Glutamatergic neuron (in vitro differentiated cells): Measurements from ENCODE around the gene ERICH4. TPM values are rescaled to one million over a fixed set of nuclear protein-coding genes. Genes with fewer than 3 reads are reported as not detected.
A peak's percentile ranks its signal among the peaks of the same experiment; 100 is the strongest.

ENCODE experiments used
- DNase-seq: peaks from one replicate; pipeline ENCODE4 v3.0.0; 2022
- H3K27ac Mint-ChIP-seq: one replicate; pipeline ENCODE4 v1.8.0; 2020; ENCODE audit warnings: mild to moderate bottlenecking, mixed read lengths, inconsistent platforms; ENCODE audit not compliant: unreplicated experiment
- H3K27me3 Mint-ChIP-seq: one replicate; pipeline ENCODE4 v1.8.0; 2020; ENCODE audit warnings: mild to moderate bottlenecking, moderate library complexity, mixed read lengths, inconsistent platforms; ENCODE audit not compliant: unreplicated experiment
- H3K36me3 Mint-ChIP-seq: one replicate; pipeline ENCODE4 v1.8.0; 2020; ENCODE audit warnings: mild to moderate bottlenecking, mixed read lengths, inconsistent platforms; ENCODE audit not compliant: unreplicated experiment
- H3K4me1 Mint-ChIP-seq: one replicate; pipeline ENCODE4 v1.8.0; 2020; ENCODE audit warnings: mild to moderate bottlenecking, low read depth, mixed read lengths, inconsistent platforms; ENCODE audit not compliant: unreplicated experiment
- H3K4me3 Mint-ChIP-seq: one replicate; pipeline ENCODE4 v1.8.0; 2020; ENCODE audit warnings: mild to moderate bottlenecking, mixed read lengths, inconsistent platforms; ENCODE audit not compliant: unreplicated experiment
- H3K9me3 Mint-ChIP-seq: one replicate; pipeline ENCODE4 v1.8.0; 2020; ENCODE audit warnings: mild to moderate bottlenecking, moderate library complexity, mixed read lengths, inconsistent platforms; ENCODE audit not compliant: unreplicated experiment
- total RNA-seq: library from RNA; stranded (reverse); fragmentation: NEBNext Ultra II Directional; extraction: Animal tissue kit (Norgen Biotek cat#: 25700); gene quantifications from one replicate; pipeline ENCODE4 v1.2.1, GENCODE V29; 2021; ENCODE audit not compliant: unreplicated experiment
- TF ChIP-seq, protein P1 (sequence below): fragments of 200-600 bp; sonication (generic); IDR thresholded peaks from one replicate; pipeline ENCODE4 v1.5.0; 2021; ENCODE audit not compliant: partially characterized antibody, unreplicated experiment

Gene ERICH4
- total RNA-seq, 1 donor from 2014 or later: not detected

DNA sequence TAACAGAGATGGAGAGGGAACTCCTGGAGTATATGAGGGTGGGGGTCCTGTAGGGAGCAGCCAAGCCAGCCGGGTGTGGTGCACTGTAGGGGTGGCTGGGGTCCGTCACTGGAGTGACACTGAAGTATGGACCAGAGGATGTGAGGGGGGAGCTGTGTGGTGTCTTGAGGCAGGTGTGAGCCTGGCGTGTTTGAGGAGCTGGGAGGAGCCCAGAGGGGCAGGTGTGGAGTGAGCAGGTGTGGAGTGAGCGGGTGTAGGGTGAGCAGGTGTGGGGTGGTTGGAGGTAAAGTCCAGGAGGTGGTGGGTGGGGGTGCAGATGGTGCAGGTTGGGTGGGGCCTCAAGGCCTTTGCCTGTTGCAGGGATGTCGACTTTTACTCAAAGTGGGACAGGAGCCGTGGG is 21.6 kb upstream of the ERICH4 start:
- no peak overlapping the region for H3K27ac Mint-ChIP-seq
- H3K4me3 Mint-ChIP-seq: no peak overlapping the region
- H3K9me3 Mint-ChIP-seq: peaks cover 2% of the 10 kb centered on the region
- TF ChIP-seq, protein P1, sequence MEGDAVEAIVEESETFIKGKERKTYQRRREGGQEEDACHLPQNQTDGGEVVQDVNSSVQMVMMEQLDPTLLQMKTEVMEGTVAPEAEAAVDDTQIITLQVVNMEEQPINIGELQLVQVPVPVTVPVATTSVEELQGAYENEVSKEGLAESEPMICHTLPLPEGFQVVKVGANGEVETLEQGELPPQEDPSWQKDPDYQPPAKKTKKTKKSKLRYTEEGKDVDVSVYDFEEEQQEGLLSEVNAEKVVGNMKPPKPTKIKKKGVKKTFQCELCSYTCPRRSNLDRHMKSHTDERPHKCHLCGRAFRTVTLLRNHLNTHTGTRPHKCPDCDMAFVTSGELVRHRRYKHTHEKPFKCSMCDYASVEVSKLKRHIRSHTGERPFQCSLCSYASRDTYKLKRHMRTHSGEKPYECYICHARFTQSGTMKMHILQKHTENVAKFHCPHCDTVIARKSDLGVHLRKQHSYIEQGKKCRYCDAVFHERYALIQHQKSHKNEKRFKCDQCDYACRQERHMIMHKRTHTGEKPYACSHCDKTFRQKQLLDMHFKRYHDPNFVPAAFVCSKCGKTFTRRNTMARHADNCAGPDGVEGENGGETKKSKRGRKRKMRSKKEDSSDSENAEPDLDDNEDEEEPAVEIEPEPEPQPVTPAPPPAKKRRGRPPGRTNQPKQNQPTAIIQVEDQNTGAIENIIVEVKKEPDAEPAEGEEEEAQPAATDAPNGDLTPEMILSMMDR: no peak
- no peak for DNase-seq
- H3K27me3 Mint-ChIP-seq: peaks cover 17% of the 10 kb centered on the region
- H3K4me1 Mint-ChIP-seq: peaks cover 2% of the 10 kb centered on the region
- H3K36me3 Mint-ChIP-seq: no peaks in the 10 kb centered on the region

DNA sequence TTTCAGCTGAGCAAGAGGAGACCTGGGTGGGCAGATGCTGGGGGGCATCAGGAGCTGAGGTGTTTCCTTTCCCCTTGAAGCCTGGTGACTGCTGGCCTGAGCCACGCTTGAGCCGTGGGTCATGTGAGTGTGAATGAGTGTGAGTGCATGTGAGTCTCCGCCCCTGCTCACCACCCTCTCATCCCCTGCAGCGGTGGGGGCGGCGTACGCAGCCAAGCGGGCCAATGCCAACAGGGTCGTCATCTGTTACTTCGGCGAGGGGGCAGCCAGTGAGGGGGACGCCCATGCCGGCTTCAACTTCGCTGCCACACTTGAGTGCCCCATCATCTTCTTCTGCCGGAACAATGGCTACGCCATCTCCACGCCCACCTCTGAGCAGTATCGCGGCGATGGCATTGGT is 21.0 kb upstream of the ERICH4 start:
- peaks cover 5% of the 10 kb centered on the region for H3K9me3 Mint-ChIP-seq
- no peaks in the 10 kb centered on the region for H3K36me3 Mint-ChIP-seq
- H3K4me3 Mint-ChIP-seq: peak overlapping the region; percentile 9
- TF ChIP-seq, protein P1: no peak
- peaks cover 4% of the 10 kb centered on the region for H3K4me1 Mint-ChIP-seq
- DNase-seq: no peak
- H3K27ac Mint-ChIP-seq: no peak overlapping the region
- peaks cover 19% of the 10 kb centered on the region for H3K27me3 Mint-ChIP-seq

DNA sequence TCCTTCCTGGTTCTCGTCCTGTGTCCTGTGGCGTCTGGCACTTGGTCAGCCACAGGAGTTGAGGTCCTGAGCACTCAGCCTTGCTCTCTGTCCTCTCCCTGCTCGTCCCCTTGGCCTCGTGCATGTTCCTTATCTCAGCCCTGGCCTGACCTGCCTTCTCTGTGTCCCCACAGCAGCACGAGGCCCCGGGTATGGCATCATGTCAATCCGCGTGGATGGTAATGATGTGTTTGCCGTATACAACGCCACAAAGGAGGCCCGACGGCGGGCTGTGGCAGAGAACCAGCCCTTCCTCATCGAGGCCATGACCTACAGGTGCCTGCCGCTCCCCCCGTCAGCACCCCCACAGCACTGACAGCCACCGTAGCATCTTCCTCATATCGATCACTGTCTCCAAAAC is 20.5 kb upstream of the ERICH4 start:
- Mint-ChIP-seq H3K36me3 (no peaks in the 10 kb centered on the region), H3K27ac (no peak overlapping the region), H3K27me3 (peaks cover 20% of the 10 kb centered on the region), H3K4me1 (peaks cover 5% of the 10 kb centered on the region), H3K9me3 (peaks cover 5% of the 10 kb centered on the region), H3K4me3 (no peak overlapping the region)
- DNase-seq: no peak
- TF ChIP-seq, protein P1: no peak

DNA sequence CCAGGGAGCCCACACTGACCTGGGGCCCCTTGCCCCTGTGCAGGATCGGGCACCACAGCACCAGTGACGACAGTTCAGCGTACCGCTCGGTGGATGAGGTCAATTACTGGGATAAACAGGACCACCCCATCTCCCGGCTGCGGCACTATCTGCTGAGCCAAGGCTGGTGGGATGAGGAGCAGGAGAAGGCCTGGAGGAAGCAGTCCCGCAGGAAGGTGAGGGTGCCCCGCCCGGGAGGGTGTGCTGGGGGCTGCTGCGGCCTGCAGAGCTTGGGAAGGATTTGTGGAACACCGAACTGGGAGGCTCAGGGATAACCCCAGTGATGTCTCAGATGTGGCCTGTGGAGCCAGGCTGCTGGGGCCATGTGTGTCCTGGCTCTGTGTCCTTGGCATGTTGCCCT is 20.0 kb upstream of the ERICH4 start:
- peaks cover 7% of the 10 kb centered on the region for H3K4me1 Mint-ChIP-seq
- H3K27ac Mint-ChIP-seq: no peak overlapping the region
- DNase-seq: no peak

DNA sequence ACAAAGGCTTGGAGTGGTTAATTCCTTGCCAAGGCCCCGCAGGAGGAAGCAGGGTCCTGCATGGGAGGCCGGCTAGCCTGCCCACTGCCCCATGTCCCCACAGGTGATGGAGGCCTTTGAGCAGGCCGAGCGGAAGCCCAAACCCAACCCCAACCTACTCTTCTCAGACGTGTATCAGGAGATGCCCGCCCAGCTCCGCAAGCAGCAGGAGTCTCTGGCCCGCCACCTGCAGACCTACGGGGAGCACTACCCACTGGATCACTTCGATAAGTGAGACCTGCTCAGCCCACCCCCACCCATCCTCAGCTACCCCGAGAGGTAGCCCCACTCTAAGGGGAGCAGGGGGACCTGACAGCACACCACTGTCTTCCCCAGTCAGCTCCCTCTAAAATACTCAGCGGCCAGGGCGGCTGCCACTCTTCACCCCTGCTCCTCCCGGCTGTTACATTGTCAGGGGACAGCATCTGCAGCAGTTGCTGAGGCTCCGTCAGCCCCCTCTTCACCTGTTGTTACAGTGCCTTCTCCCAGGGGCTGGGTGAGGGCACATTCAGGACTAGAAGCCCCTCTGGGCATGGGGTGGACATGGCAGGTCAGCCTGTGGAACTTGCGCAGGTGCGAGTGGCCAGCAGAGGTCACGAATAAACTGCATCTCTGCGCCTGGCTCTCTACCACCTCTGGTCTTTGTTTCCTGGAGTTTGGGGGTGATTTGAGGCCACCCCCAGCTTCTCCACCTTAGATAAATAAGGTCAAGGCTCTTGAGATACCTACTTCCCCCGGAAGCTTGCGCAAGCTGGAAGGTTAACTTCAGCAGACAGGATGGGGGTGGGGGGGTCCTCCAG is 18.4 kb upstream of the ERICH4 start:
- Mint-ChIP-seq H3K36me3 (no peaks in the 10 kb centered on the region), H3K27me3 (peaks cover 23% of the 10 kb centered on the region), H3K27ac (no peak overlapping the region), H3K9me3 (peaks cover 9% of the 10 kb centered on the region), H3K4me1 (peaks cover 10% of the 10 kb centered on the region), H3K4me3 (no peak overlapping the region)
- TF ChIP-seq, protein P1: no peak
- no peak for DNase-seq

More for the DNA sequence above, 20.0 kb upstream of the ERICH4 start:
- H3K36me3 Mint-ChIP-seq: no peaks in the 10 kb centered on the region
- peaks cover 8% of the 10 kb centered on the region for H3K9me3 Mint-ChIP-seq
- TF ChIP-seq, protein P1: no peak
- H3K4me3 Mint-ChIP-seq: no peak overlapping the region
- peaks cover 23% of the 10 kb centered on the region for H3K27me3 Mint-ChIP-seq
